K562 (cell line): Measurements from ENCODE around the gene IQUB. TPM values are rescaled to one million over a fixed set of nuclear protein-coding genes. Genes with fewer than 3 reads are reported as not detected.

Source experiments
- GATAD2A ChIP-seq: fragments of 450-650 bp; IDR thresholded peaks from 2 replicates; pipeline ENCODE4 v1.6.1; 2017
- NCOA1 ChIP-seq: fragments of 450-650 bp; IDR thresholded peaks from 2 replicates; pipeline ENCODE4 v1.6.1; 2016; ENCODE audit warnings: low read depth
- NFIC ChIP-seq: fragments of 450-650 bp; IDR thresholded peaks from 2 replicates; pipeline ENCODE4 v1.6.1; 2017; ENCODE audit warnings: mild to moderate bottlenecking, inconsistent platforms
- POLR2H ChIP-seq: IDR thresholded peaks from 2 replicates; pipeline ENCODE4 v1.6.1; 2016; ENCODE audit warnings: missing genetic modification characterization, low read depth, mild to moderate bottlenecking, control low read depth, missing compliant biosample characterization, moderate library complexity
- ZFPM2 ChIP-seq: fragments of 250-450 bp; sonication (Bioruptor Pico); IDR thresholded peaks from 2 replicates; pipeline ENCODE4 v1.5.1; 2022; ENCODE audit warnings: mild to moderate bottlenecking
- ZNF57 ChIP-seq: fragments of 450-650 bp; formaldehyde crosslinking; IDR thresholded peaks from 2 replicates; pipeline ENCODE4 v1.4.0; 2020; ENCODE audit warnings: mild to moderate bottlenecking, moderate library complexity
- polyA plus RNA-seq, 8 experiments: library from polyadenylated mRNA; depleted of rRNA in 4 of 8; stranded (reverse) in 5 of 8; unstranded in 3 of 8; fragments of >200 nt; fragmentation: Nextera tagmentation in 2 of 8; fragmentation: Illumina TruSeq in 1 of 8; extraction: Ambion mirVana in 2 of 8; extraction: Trizol in 1 of 8; gene quantifications; 2 replicates each; pipeline versions ENCODE4 v1.2.1 to v1.2.3, GENCODE V29; 2011 to 2014; ENCODE audit warnings: inconsistent platforms in 1 of 8, missing spikeins in 1 of 8
- total RNA-seq, 7 experiments: library from RNA; depleted of rRNA in 6 of 7; stranded (reverse); fragments of >200 nt in 6 of 7; fragmentation: Illumina TruSeq in 2 of 7; extraction: Trizol in 2 of 7; gene quantifications; 2 replicates each; pipeline versions ENCODE4 v1.2.1 to v1.2.3, GENCODE V29; 2011 to 2021; ENCODE audit warnings: low replicate concordance in 1 of 7
- TF ChIP-seq, protein P1 (sequence below), 2 experiments: fragments of 450-650 bp; IDR thresholded peaks; 2 replicates each; pipeline ENCODE4 v1.6.1; 2016; ENCODE audit warnings: mild to moderate bottlenecking in 2 of 2, borderline replicate concordance in 1 of 2, low read depth in 1 of 2, moderate library complexity in 1 of 2
- TF ChIP-seq, protein P2 (sequence below): fragments of 250-450 bp; sonication (Bioruptor Pico); IDR thresholded peaks from 2 replicates; pipeline ENCODE4 v1.4.0; 2020; ENCODE audit warnings: mild to moderate bottlenecking, moderate library complexity, borderline replicate concordance
- TF ChIP-seq, protein P3 (sequence below): fragments of 250-450 bp; sonication (Bioruptor Pico); IDR thresholded peaks from 2 replicates; pipeline ENCODE4 v1.8.0; 2022; ENCODE audit warnings: moderate library complexity, mild to moderate bottlenecking, inconsistent platforms
- TF ChIP-seq, protein P4 (sequence below), 2 experiments: fragments of 450-650 bp; IDR thresholded peaks; 2 replicates each; pipeline ENCODE4 v1.6.1; 2016
- TF ChIP-seq, protein P5 (sequence below): IDR thresholded peaks from 2 replicates; pipeline ENCODE4 v1.6.1; 2016; ENCODE audit warnings: missing genetic modification characterization, missing compliant biosample characterization

IQUB gene
- total and polyA plus RNA-seq, 9 of the 15 experiments (the other 6 are each of a cell fraction or from before 2014, with no cell fraction given), result 0.62 to 2.6 (median 1.4) TPM

DNA sequence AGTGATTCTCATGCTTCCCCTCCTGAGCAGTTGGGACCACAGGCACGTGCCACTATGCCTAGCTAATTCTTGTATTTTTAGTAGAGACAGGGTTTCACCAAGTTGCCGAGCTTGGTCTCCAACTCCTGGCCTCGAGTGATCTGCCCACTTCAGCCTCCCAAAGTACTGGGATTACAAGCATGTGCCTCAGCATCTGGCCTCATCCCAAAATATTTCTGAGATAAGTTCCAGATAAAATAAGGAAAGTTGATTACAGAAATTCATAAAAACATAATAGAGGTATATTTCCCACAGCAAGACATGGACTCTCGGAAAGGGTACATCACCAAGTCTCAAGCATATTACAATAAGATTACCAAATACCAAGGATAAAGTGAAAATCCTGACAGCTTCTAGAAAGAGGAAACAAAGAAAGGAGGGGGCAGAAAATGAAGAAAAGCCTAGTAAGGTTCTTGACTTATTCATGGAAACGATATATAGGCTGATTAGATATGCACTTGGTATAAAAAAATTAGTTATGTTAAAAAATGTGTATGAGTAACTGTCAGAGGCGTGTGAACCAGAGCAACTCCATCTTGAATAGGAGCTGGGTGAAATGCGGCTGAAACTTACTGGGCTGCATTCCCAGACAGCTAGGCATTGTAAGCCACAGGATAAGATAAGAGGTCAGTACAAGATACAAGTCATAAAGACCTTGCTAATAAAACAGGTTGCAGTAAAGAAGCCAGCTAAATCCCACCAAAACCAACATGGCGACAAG is 35.0 kb downstream of the IQUB start (continued):
- TF ChIP-seq, protein P1, sequence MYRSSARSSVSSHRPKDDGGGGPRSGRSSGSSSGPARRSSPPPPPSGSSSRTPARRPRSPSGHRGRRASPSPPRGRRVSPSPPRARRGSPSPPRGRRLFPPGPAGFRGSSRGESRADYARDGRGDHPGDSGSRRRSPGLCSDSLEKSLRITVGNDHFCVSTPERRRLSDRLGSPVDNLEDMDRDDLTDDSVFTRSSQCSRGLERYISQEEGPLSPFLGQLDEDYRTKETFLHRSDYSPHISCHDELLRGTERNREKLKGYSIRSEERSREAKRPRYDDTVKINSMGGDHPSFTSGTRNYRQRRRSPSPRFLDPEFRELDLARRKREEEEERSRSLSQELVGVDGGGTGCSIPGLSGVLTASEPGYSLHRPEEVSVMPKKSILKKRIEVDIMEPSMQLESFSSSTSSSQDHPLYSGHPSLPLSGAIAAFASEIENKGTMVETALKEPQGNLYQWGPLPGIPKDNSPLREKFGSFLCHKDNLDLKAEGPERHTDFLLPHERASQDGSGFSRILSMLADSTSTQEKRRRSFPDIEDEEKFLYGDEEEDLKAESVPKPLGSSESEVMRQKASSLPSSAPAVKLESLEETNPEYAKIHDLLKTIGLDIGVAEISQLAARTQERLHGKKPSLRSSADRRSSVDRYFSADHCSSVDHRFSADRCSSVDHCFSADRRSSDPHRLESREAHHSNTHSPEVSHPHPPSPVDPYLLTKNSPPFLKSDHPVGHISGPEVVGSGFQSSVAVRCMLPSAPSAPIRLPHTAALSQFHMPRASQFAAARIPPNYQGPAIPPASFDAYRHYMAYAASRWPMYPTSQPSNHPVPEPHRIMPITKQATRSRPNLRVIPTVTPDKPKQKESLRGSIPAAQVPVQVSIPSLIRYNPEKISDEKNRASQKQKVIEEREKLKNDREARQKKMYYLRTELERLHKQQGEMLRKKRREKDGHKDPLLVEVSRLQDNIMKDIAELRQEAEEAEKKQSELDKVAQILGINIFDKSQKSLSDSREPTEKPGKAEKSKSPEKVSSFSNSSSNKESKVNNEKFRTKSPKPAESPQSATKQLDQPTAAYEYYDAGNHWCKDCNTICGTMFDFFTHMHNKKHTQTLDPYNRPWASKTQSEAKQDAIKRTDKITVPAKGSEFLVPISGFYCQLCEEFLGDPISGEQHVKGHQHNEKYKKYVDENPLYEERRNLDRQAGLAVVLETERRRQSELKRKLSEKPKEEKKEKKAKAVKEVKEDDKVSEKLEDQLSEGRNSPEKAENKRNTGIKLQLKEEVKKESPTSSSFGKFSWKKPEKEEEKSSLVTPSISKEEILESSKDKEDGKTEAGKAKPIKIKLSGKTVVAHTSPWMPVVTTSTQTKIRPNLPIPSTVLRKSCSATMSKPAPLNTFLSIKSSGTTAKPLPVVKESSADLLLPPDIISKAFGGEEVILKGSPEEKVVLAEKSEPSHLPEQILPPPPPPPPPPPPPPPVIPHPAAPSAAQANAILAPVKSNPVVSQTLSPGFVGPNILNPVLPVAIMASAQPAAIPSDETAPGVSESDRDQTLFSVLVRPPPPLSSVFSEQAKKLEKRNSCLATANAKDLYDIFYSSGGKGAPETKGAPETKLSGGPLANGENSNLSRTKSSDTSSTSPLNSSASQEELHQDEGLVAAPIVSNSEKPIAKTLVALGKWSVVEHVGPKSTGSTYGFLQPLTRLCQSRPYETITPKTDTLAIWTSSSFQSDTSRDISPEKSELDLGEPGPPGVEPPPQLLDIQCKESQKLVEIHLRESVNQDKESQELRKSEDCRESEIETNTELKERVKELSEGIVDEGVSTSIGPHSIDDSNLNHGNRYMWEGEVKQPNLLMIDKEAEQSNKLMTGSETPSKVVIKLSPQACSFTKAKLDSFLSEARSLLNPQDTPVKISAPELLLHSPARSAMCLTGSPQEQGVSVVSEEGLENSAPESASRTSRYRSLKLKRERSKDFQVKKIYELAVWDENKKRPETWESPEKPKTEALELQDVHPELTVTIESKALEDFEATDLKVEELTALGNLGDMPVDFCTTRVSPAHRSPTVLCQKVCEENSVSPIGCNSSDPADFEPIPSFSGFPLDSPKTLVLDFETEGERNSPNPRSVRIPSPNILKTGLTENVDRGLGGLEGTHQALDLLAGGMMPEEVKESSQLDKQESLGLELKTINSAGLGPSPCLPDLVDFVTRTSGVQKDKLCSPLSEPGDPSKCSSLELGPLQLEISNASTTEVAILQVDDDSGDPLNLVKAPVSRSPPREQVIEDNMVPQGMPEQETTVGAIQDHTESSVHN (IDR thresholded peaks at IDR 0.05; ENCODE audit: borderline replicate concordance in 1 of 2, low read depth in 1 of 2), result no peak
- TF ChIP-seq, protein P2, sequence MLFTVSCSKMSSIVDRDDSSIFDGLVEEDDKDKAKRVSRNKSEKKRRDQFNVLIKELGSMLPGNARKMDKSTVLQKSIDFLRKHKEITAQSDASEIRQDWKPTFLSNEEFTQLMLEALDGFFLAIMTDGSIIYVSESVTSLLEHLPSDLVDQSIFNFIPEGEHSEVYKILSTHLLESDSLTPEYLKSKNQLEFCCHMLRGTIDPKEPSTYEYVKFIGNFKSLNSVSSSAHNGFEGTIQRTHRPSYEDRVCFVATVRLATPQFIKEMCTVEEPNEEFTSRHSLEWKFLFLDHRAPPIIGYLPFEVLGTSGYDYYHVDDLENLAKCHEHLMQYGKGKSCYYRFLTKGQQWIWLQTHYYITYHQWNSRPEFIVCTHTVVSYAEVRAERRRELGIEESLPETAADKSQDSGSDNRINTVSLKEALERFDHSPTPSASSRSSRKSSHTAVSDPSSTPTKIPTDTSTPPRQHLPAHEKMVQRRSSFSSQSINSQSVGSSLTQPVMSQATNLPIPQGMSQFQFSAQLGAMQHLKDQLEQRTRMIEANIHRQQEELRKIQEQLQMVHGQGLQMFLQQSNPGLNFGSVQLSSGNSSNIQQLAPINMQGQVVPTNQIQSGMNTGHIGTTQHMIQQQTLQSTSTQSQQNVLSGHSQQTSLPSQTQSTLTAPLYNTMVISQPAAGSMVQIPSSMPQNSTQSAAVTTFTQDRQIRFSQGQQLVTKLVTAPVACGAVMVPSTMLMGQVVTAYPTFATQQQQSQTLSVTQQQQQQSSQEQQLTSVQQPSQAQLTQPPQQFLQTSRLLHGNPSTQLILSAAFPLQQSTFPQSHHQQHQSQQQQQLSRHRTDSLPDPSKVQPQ, result peak; percentile 90
- TF ChIP-seq NFIC, result no peak
- TF ChIP-seq, protein P3, sequence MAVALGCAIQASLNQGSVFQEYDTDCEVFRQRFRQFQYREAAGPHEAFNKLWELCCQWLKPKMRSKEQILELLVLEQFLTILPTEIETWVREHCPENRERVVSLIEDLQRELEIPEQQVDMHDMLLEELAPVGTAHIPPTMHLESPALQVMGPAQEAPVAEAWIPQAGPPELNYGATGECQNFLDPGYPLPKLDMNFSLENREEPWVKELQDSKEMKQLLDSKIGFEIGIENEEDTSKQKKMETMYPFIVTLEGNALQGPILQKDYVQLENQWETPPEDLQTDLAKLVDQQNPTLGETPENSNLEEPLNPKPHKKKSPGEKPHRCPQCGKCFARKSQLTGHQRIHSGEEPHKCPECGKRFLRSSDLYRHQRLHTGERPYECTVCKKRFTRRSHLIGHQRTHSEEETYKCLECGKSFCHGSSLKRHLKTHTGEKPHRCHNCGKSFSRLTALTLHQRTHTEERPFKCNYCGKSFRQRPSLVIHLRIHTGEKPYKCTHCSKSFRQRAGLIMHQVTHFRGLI, result peak; percentile 97
- no peak for TF ChIP-seq GATAD2A
- TF ChIP-seq, protein P4, sequence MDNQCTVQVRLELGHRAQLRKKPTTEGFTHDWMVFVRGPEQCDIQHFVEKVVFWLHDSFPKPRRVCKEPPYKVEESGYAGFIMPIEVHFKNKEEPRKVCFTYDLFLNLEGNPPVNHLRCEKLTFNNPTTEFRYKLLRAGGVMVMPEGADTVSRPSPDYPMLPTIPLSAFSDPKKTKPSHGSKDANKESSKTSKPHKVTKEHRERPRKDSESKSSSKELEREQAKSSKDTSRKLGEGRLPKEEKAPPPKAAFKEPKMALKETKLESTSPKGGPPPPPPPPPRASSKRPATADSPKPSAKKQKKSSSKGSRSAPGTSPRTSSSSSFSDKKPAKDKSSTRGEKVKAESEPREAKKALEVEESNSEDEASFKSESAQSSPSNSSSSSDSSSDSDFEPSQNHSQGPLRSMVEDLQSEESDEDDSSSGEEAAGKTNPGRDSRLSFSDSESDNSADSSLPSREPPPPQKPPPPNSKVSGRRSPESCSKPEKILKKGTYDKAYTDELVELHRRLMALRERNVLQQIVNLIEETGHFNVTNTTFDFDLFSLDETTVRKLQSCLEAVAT (IDR thresholded peaks at IDR 0.05), result no peak
- TF ChIP-seq, protein P5, sequence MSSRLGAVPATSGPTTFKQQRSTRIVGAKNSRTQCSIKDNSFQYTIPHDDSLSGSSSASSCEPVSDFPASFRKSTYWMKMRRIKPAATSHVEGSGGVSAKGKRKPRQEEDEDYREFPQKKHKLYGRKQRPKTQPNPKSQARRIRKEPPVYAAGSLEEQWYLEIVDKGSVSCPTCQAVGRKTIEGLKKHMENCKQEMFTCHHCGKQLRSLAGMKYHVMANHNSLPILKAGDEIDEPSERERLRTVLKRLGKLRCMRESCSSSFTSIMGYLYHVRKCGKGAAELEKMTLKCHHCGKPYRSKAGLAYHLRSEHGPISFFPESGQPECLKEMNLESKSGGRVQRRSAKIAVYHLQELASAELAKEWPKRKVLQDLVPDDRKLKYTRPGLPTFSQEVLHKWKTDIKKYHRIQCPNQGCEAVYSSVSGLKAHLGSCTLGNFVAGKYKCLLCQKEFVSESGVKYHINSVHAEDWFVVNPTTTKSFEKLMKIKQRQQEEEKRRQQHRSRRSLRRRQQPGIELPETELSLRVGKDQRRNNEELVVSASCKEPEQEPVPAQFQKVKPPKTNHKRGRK, result no peak
- TF ChIP-seq POLR2H (tag), result peak; percentile 60
- peak; percentile 86; the same call in 1 of the 2 replicates for TF ChIP-seq ZNF57 (CRISPR knock-in tag)
- peak; percentile 95 for TF ChIP-seq ZFPM2 (CRISPR knock-in tag)
- no peak for TF ChIP-seq NCOA1
